Loucy (cell line): ENCODE data around the gene CBX7.

Source experiments
- CTCF ChIP-seq: fragments of 200-600 bp; sonication (generic); conservative IDR thresholded peaks from 2 replicates; pipeline ENCODE4 v1.5.1; 2014; ENCODE audit warnings: mild to moderate bottlenecking, antibody characterized with exemption, low read length
- EZH2phosphoT487 ChIP-seq: fragments of 200-600 bp; IDR thresholded peaks from 2 replicates; pipeline ENCODE4 v1.6.1; 2018; ENCODE audit warnings: antibody characterized with exemption, mild to moderate bottlenecking, moderate library complexity, borderline replicate concordance

GRCh38 chr22:39169797-39170466 lies 17.5 kb upstream of the CBX7 start:
- no peak for TF ChIP-seq CTCF
- TF ChIP-seq EZH2phosphoT487, result no peak
